Activated effector memory CD4-positive, alpha-beta T cell treated with Interleukin-2 at 50 U/mL for 16 hours (primary cell): ENCODE results near the gene MTIF2.
"Not testable (repeated sequence)": the region's sequence is repeated elsewhere in the genome, so short reads cannot be mapped to it uniquely, and the experiment has no call there.

Experiments used
- DNase-seq: peaks from one replicate; pipeline ENCODE4 v3.0.0-alpha.2; 2020

MTIF2 gene

GRCh38 chr2:55239656-55240222 lies 29.3 kb downstream of the MTIF2 start:
- DNase-seq = no peak

GRCh38 chr2:55236992-55237543 lies 32.0 kb downstream of the MTIF2 start:
- DNase-seq = no peak

GRCh38 chr2:55235724-55236538 lies 33.1 kb downstream of the MTIF2 start:
- DNase-seq = no peak

GRCh38 chr2:55233658-55233940 lies 35.4 kb downstream of the MTIF2 start:
- no peak for DNase-seq

GRCh38 chr2:55232863-55233657 lies 36.0 kb downstream of the MTIF2 start:
- DNase-seq = peak; percentile 50

GRCh38 chr2:55232084-55232862 lies 36.8 kb downstream of the MTIF2 start, which contains the start of the genes CLHC1 and RPS27A:
TSS of gene CLHC1 (minus strand) at chr2:55232293. CDS start at chr2:55222411, 9,882 bp downstream.
TSS of gene RPS27A (plus strand) at chr2:55232688. CDS start at chr2:55232825, 137 bp downstream.
- peak; percentile 91 for DNase-seq

- DNase-seq = no peak
Measured at GRCh38 chr2:55231546-55232083, 37.4 kb downstream of the MTIF2 start.

GRCh38 chr2:55230551-55230950 lies 38.5 kb downstream of the MTIF2 start:
- DNase-seq = no peak

- DNase-seq = no peak
Measured at GRCh38 chr2:55229221-55229620, 39.8 kb downstream of the MTIF2 start.

- DNase-seq = no peak
Measured at GRCh38 chr2:55228226-55228563, 40.8 kb downstream of the MTIF2 start.

GRCh38 chr2:55227437-55228225 lies 41.4 kb downstream of the MTIF2 start:
- DNase-seq = not testable (repeated sequence)

GRCh38 chr2:55225481-55226020 lies 43.5 kb downstream of the MTIF2 start:
- DNase-seq = no peak

GRCh38 chr2:55224761-55225261 lies 44.2 kb downstream of the MTIF2 start:
- DNase-seq = no peak

GRCh38 chr2:55223958-55224760 lies 44.9 kb downstream of the MTIF2 start:
- DNase-seq = no peak

- DNase-seq = no peak
Measured at GRCh38 chr2:55213822-55214221, 55.2 kb downstream of the MTIF2 start.

- DNase-seq = no peak
Measured at GRCh38 chr2:55204950-55205349, 64.1 kb downstream of the MTIF2 start.

- DNase-seq = no peak
Measured at GRCh38 chr2:55204536-55204935, 64.5 kb downstream of the MTIF2 start.

- no peak for DNase-seq
Measured at GRCh38 chr2:55200416-55200815, 68.6 kb downstream of the MTIF2 start.

- no peak for DNase-seq
Measured at GRCh38 chr2:55196526-55196925, 72.5 kb downstream of the MTIF2 start.

GRCh38 chr2:55191888-55192287 lies 77.1 kb downstream of the MTIF2 start:
- not testable (repeated sequence) for DNase-seq
